ENCODE measurements around the gene DPP6.
"Not testable (repeated sequence)": the region's sequence is repeated elsewhere in the genome, so short reads cannot be mapped to it uniquely, and the experiment has no call there.

Gene DPP6

DNA sequence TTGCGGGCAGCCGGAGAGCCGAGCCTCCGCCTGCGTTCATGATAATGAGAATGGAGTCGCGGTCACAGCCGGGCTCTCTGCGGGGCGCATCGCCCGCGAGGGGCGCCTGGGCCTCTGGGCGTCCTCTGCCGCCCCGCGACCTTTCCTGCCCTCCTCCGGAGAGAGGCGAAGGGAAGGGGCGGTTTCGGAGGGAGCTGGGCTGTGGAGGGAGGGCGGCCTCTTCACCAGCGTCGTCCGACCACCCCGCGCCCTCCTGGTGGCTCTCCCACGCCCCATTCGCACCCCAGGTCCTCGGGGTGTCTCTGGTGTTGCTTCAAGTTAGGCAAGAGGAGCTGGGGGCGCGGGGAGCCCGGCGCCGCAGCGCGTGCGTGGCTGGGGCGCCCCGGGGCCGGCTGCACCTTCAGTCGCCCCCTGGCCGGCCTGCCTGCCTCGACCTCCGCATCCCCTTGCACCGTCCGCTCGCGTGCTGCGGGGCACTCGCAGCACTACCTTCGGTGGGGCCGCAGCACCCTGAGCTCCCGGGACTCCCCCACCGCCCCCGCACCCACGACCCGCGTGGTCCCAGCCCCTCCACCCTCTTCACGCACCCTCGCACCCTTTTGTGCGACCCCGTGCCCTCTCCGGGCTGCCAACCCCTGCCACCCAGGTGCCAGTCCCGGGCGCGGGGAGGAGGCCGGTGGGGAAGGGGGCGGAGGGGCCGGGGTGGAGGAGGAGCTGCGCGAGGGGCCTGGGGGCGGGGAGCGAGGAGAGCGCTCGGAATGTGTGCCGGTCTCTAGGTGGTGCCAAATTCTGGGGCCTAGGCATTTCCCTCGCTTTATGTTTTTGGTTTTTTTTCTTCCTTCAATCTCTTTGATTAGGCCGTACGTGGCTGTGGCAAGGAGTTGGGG lies at the start of gene DPP6:
Gene DPP6, plus strand, starts transcription at position 756 of the 887 bp plus-strand sequence.
- not testable (repeated sequence) for DNase-seq (ENCODE audit: low read depth in 2 of 2)

DNA sequence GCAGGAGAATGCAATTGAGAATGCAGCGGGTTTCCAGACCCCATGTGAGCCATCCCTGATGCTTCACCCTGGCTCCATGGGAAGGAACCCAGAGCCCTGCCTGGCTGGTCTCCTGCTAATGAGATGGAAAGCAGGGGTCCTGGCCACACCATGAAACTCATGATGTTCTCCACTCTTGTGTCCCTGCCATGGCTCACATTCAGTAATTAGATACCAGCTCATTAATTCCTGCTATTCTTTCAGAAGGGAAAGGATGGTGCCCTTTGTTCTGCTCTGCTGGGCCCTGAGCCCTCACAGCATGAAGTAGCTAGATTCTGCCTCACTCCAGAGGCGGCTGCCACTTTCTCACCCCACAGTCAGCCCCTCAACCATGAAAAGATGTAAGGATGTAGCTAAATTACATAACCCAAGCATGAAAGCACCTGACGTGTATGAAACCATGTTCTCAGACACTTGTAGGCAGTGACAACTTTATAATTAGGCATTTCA lies 42.7 kb upstream of the DPP6 start:
- not testable (repeated sequence) for DNase-seq (ENCODE audit: low read depth in 2 of 2)

DNA sequence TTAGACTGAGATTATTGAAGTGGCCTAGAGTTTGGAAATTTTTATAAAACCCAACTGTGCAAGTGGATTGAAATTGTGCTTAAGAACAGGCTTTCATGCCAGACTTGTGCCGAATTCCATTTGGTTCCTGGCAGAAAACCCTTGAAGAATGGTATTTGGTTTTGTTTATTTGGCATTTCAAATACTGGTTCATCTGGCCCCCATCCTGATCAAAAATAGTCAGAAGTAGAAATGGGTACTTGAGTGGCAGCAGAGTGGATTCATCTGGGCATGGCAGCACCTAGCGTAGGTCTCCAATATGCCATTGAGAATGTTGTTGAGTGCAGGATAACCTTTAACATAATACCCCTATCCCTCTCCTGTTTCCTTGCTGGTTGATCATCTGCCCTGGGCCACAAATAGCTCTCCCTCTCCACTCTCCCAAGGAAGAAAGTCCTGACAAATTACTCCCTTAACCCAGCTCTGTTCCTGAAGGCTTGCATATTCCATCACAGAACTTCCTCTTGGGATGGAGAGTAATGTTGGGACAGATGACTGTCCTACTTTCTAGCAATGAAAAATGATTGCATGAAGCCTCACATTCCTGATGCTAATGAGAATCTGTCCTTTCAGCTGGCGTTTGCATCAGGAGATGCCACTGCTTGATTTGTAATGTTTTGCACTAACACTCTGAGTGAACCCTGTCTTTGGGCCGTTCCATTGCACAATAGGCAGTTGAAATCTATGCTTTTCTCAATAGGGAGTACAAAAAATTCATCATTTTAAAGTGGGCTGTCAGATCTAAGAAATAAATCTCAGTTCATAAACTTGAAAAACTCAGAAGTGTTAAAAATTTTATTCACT lies 41.3 kb upstream of the DPP6 start:
- not testable (repeated sequence) for DNase-seq (ENCODE audit: low read depth in 2 of 2)

DNA sequence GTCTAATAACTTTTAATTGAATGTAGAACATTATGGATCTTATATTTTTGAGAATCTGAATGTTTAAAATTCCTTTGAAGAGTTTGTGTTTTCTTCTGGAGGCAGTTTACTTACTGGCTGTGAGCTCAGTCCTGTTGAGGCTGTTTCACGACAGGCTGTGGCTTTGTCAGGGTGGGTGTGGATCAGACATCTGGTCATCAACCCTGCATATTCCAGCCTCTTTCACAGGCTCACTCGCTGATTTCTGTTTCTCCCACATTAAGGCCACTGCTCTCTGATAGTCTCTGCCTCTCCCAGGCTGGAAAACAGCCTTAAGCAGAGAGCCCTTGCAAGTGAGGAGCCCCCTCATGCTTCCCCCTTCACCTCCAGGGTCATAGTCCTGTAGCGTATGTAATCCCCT lies 39.4 kb upstream of the DPP6 start:
- not testable (repeated sequence) for DNase-seq (ENCODE audit: low read depth in 2 of 2)

DNA sequence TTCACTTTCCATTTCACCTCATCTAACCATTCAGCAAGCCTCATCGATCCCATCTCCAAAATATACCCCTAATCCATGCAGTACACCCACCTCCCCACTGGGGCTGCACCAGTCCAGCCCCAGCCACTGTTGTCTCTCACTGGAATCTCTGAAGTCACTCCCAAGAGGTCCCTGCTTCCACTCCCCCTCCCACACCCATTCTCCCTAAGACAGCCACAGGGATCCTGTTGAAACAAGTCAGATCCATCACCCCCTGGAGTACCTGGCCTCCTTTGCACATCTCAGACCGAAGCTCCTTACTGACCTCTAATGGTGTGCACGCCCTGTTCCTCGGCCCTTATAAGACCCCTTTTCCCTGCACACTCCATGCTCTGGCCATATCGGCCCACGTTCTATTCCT lies 36.6 kb upstream of the DPP6 start:
- DNase-seq (ENCODE audit: low read depth in 2 of 2) = not testable (repeated sequence)

DNA sequence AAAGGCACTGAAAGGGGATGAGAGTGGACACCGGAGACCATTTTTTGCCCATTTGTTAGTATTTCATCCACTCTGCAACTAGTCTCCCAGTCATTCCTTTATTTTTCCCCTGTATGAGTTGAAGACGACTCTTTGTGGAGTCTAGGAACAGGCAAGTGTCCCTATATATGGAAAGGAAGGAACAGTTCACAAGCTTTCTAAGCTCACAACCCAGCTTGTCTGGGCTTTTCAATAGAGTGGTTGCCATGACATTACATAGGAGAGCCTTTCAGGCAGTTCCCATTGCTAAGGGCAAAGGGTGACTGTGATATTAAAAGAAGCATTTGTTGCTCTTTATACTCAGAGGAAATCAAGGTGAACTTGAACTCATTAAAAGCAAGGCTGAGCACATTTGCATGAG lies 33.8 kb upstream of the DPP6 start:
- not testable (repeated sequence) for DNase-seq (ENCODE audit: low read depth in 2 of 2)

DNA sequence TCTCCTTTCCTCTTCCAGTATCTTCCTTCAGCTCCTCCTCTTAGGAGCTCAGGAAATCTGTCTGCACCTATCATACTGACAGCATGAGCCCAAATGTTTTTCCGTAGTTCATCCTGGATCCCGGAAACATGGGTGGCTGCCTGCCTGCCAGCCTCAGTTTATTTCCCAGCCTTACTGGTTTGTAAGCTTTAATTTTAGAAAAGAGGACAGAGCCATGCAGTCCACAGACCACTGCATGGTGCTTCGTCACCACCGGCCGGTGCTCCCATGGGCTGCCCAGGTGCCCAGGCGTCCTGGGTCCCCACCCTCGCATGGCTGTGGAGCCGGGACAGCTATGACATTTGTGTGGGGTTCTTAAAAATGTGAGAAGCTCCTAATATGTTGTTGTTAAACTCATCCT lies 24.4 kb upstream of the DPP6 start:
- DNase-seq (ENCODE audit: low read depth in 2 of 2) = not testable (repeated sequence)

DNA sequence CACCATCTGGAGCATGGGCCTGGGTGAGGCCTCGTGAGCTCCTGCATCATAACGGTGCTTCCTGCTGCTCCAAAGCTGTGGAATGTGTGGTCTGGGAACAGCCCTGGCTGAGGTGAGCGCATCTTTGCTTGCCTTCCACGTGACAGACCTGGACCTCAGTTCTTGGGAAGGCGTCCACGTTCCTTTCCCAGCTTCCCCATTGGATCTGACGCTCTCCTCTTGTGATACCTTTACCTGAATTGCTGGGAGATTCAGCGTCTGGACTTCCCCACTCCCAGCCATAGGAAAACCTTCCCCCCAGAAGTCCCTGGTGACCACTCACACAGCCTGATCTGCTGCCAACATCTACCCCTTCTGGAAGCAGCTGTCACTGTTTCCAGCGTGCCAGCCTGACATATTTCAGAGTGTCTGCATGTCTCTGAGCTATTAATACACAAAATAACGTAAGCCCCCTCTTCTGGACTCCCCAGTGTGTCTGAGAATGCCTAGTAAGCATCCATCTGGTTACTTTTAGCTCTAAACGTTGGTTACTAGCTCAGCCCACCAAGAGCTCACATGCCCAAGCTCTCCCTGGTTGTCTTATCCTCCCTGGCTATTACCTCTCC lies 21.6 kb upstream of the DPP6 start:
- DNase-seq (ENCODE audit: low read depth in 2 of 2) = not testable (repeated sequence)

DNA sequence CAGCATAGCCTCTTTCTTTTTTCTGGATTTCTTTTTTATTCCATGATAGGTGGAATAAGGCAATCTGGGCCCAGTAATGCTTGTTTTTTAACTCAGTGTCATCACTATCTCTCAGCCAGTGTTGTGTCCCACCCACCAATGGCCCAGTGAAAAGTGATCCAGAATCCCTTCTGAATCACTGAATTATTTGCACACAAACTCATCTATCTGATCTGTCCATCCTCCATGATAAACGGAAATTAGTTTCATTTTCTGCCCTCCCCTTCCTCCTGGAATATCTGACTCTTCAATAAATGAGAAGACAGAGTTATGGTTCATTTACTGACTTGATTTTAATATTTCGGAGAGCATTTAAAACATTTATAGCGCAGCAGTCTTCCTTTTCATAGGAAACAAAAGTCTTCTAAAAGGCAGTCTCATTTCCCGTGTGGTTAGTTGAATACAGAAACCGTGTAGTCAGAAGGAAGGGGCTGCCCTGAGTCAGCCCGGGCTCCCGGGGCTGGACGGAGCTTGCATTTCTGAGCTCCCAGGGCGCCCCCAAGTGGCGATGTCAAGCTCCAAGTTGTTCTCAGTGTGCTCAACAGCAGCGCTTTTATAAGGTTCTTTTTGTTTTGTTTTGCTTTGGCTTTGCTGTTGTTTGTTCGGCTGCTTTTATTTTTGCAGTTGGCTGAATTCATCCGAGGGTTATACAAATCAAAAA lies 12.6 kb upstream of the DPP6 start:
- DNase-seq (ENCODE audit: low read depth in 2 of 2) = not testable (repeated sequence)

DNA sequence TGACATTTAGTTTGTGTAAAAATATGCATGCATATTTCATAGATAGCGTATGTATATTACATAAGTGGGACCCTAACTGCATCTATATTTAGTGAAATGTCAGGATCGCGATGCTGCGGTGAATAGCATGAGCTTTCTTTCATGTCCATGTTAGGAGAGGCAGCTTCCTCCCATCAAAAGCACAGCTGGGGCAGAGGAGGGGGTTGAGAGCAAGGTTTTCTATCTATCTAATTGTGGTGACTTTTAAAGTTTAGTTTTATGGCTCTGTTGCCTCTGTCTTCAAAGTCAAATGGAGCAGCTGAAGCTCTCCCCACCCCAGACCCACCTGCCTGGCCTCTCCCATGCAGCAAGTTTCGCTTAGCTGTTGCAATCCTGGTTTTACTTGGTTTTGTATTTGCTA lies 1.8 kb upstream of the DPP6 start:
- not testable (repeated sequence) for DNase-seq (ENCODE audit: low read depth in 2 of 2)

DNA sequence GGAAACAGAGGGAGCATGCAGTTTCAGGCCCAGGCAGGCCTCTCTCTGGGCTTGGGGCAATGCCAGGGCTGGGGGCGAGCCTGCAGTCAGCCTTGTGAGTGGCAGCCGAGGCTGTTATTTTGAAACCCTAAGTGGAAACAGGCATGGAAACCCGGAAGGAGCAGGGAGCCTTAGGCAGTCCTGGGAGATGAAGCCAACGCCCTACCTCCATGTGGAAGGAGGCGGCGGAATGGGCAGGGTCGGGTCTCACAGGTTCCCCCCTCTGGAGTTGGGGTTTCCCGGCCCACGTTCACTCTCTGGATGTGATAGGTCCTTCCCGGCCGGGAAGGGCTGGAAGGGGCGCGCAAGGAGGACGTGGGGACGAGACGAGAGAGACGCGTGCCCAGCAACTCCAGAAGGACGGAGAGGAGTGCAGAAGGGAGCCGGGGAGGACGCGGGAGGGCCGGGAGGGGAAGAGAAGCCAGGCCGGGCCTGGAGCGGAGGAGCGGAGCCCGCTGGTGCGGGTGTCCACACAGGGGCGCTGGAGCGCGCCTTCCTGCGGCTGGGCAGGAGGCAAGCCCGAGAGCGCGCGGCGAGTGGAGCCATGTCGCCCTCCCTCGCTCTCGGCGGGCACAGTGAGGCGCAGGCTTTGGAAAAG lies 1.1 kb upstream of the DPP6 start:
- DNase-seq (ENCODE audit: low read depth in 2 of 2) = not testable (repeated sequence)

DNA sequence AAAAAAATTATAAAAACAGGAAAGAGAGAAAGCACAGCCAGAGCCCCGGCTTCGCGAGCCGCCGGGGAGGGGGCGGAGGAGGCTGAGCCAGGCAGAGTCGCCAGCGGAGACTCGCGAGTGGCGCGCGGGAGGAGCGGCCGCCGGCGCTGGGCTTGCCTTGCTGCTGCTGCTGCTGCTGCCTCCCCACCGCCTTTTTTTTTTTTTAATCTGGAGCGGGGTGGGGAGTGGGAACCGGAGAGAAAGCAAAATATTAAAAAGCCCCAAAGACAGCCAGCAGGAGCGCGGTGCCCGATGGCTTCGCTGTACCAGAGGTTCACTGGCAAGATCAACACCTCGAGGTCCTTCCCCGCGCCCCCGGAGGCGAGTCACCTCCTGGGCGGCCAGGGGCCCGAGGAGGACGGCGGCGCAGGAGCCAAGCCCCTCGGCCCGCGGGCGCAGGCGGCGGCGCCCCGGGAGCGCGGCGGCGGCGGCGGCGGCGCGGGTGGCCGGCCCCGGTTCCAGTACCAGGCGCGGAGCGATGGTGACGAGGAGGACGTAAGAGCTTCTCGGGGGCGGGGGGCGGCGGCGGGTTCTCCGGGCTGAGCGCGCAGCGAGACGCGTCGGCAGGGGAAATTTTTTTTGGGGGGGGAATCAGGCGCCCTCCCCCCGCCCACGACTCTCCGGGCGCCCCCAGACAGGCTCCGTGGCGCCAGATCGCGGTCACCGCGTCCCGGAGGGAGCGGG lies 493 bp downstream of the DPP6 start:
- DNase-seq (ENCODE audit: low read depth in 2 of 2) = not testable (repeated sequence)

DNA sequence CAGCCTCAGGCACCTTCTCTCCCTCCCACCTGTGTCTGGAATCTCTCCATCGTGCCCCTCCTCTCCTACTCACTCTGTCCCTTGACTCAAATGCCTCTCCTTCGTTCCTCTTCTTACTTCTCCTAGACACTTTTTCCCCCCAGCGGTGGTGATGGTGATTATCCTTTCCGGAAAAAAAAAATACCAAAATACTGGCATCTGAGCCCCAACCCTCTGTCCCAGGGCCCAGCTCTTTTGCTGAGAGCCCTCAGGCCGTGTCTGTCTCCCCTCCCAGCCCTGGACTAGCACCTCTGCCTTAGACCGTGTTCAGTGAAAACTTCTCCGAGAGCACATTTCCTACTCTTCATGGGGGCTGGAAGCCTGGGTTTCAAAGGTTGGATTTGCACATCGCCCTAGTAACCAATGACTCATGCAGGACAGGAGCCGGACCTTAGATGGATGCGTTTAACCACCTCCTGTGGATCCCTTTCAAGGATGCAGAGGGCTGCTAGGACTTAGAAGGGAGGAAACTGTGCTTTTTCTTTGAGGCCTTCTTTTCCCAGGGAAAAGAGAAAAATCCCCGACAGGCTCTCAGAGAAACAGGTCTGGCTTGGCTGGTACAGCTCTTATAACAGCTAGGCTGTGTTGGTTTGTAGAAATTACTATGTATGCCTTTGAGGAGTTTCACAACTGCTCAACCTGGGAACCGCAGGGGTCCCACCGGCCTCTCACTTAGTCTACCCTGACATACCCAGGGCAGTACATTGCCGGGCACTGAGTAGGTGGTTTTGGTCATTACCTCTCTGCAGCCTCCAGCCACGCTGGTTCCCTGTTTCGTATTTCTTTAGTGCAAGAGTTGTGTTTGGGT lies 1.5 kb downstream of the DPP6 start:
- DNase-seq (ENCODE audit: low read depth in 2 of 2) = not testable (repeated sequence)

DNA sequence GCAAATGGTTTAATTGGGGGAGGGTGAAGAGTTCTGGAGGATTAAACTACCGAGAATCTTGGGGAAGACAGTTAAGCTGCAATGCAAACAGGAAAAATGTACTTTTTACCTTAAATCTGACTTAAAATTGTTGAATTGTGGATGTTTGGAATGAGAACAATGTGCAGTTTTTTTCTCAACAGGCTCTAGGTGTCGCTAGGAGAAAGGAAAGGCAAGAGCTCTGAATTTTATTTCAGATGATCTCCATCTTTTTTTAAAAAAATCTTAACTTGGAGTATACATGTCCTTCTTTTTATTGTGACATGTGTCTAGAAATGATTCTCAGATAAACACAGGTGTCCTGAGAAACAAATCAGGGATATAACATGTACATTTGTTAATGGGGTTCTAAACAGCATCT lies 2.5 kb downstream of the DPP6 start:
- not testable (repeated sequence) for DNase-seq (ENCODE audit: low read depth in 2 of 2)

DNA sequence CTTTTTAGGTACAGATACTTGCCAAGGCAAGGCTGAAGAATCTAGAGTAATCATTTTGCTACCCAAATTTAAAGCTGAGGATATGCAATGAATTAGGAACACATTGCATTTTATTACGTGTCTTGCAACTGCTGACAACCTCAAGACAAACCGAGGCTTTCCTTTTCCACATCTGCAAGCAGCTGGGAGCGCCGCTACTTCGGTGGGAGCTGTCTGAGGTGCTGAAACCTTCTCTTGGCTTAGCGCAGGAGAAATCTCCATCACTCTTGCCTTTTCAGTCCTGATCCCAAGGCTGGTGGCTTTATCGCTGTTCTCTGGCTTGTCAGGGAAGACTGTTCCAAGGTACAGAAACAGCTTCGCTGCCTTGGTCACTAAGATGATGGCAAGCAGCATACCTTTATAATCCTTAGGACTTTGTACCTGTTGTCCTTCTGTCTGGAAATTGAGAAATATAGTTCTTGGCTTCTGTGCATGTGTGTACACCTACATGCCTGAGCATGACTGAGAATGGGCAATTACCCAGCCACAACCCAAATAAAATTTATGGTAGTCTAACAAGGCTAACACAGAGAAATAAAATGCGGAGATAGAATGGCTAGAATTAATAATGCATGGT lies 3.4 kb downstream of the DPP6 start:
- not testable (repeated sequence) for DNase-seq (ENCODE audit: low read depth in 2 of 2)

DNA sequence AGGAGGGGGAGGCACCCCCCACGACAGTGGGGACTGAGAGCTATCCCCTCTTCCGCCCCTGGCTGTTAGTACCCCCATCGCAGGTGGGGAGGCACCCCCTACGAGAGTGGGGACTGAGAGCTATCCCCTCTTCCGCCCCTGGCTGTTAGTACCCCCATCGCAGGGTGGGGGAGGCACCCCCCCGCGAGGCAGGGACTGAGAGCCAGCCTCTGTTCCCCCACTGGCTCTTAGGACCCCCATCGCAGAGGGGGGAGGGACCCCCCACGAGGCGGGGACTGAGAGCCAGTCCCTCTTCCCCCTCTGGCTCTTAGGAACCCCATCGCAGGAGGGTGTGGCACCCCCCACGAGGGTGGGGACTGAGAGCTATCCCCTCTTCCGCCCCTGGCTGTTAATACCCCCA lies 6.6 kb downstream of the DPP6 start:
- not testable (repeated sequence) for DNase-seq (ENCODE audit: low read depth in 2 of 2)

DNA sequence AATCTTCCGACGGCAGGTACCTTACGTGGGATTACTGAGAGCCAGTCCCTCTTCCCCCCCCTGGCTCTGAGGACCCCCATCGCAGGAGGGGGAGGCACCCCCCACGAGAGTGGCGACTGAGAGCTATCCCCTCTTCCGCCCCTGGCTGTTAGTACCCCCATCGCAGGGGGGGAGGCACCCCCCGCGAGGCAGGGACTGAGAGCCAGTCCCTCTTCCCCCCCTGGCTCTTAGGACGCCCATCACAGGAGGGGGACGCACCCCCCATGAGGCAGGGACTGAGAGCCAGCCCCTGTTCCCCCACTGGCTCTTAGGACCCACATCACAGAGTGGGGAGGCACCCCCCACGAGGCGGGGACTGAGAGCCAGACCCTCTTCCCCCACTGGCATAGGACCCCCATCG lies 8.4 kb downstream of the DPP6 start:
- not testable (repeated sequence) for DNase-seq (ENCODE audit: low read depth in 2 of 2)

DNA sequence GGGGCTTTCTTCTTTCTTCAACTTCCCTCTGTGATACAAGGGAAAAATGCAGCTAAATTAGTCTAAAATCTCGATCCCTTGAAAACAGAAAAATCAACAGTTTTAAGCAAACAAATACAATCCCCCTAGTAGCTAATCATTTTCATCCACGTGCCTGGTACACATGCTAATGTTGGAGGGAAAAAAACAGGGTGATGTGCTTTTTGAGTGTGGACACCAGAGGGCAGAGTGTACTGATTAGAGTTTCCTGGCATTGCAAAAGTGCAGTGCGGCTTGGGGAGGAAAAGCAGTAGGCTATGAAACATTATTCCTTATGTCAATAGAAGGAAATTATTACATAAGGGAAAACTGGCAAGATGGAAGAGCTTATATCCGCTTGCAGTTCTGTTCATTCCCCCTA lies 19.6 kb downstream of the DPP6 start:
- not testable (repeated sequence) for DNase-seq (ENCODE audit: low read depth in 2 of 2)

Data from stimulated activated CD8-positive, alpha-beta memory T cell treated with anti-CD3 and anti-CD28 coated beads, Interleukin-15, amount 100 ng/mL, for 4 hours (primary cell).